Measurements from ENCODE around the gene OSBPL10.

The OSBPL10 gene

DNA sequence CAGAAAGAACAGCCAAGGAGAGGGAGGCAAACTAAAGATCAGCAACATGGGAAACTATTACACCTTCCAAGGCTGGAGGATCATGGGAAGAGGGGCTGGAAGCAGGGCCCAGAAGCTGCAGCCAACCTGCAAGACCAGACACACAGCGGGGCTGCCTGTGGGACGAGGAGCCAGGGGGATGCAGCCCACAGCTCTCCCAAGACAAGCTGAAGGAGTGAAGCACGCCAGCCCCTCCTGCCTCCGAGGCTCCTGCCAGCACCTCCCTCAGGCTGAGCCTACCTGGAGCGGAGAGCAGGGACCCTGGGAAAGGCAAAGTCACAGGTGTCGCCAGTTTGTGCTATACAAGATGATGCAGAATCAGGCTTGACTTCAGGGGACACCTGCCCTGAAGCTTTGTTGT lies 133.3 kb downstream of the OSBPL10 start:
- Histone ChIP-seq H3K4me1 (ENCODE audit: control insufficient read depth in 2 of 2, insufficient read depth in 2 of 2, low read length in 2 of 2) (peaks cover 0 to 2% of the 10 kb centered on the region in 2 donors), H3K9ac (ENCODE audit: low read depth in 1 of 2, low read length in 2 of 2) (no peak overlapping the region), H3K27me3 (ENCODE audit: control insufficient read depth in 2 of 2, insufficient read depth in 2 of 2, low read length in 2 of 2) (no peaks in the 10 kb centered on the region), H3K9me3 (ENCODE audit: control insufficient read depth in 2 of 2, low read length in 2 of 2) (no peaks in the 10 kb centered on the region), H3K27ac (ENCODE audit: low read depth in 2 of 2, low read length in 2 of 2) (no peak overlapping the region), H3K36me3 (ENCODE audit: control insufficient read depth in 2 of 2, insufficient read depth in 2 of 2, low read length in 2 of 2) (no peaks in the 10 kb centered on the region), H3K4me3 (ENCODE audit: low read length in 2 of 2) (no peak overlapping the region)

- H3K27me3 ChIP-seq (ENCODE audit: control insufficient read depth in 2 of 2, insufficient read depth in 2 of 2, low read length in 2 of 2) = no peaks in the 10 kb centered on the region
- no peaks in the 10 kb centered on the region for H3K9me3 ChIP-seq (ENCODE audit: control insufficient read depth in 2 of 2, low read length in 2 of 2)
- peaks cover 0 to 2% of the 10 kb centered on the region in 2 donors for H3K4me1 ChIP-seq (ENCODE audit: control insufficient read depth in 2 of 2, insufficient read depth in 2 of 2, low read length in 2 of 2)
- H3K36me3 ChIP-seq (ENCODE audit: control insufficient read depth in 2 of 2, insufficient read depth in 2 of 2, low read length in 2 of 2) = no peaks in the 10 kb centered on the region
- no peak overlapping the region for H3K27ac ChIP-seq (ENCODE audit: low read depth in 2 of 2, low read length in 2 of 2)
- H3K9ac ChIP-seq (ENCODE audit: low read depth in 1 of 2, low read length in 2 of 2) = no peak overlapping the region
- H3K4me3 ChIP-seq (ENCODE audit: low read length in 2 of 2) = no peak overlapping the region
Observed at GRCh38 chr3:31841515-31841914, 139.5 kb downstream of the OSBPL10 start.

DNA sequence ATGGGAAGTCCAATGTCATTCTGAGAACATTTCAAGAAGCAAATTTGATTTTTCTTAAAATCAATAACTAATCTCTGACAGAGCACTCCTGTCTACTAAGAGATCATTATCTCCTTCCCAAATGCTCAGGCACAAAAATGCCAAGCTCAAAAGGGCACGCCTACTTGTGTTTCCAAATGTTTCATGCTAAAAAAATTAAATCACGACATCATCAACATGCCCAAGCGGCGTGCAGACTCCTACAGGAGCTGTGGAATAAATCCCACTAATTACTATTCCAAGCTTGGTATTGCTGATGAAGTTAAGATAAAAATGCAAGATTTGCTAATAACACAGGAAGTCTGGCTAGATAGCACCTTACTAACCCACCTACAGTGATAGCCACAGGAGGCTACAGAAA lies 140.8 kb downstream of the OSBPL10 start:
- no peaks in the 10 kb centered on the region for H3K36me3 ChIP-seq (ENCODE audit: control insufficient read depth in 2 of 2, insufficient read depth in 2 of 2, low read length in 2 of 2)
- H3K27me3 ChIP-seq (ENCODE audit: control insufficient read depth in 2 of 2, insufficient read depth in 2 of 2, low read length in 2 of 2) = no peaks in the 10 kb centered on the region
- H3K9ac ChIP-seq (ENCODE audit: low read depth in 1 of 2, low read length in 2 of 2) = no peak overlapping the region
- H3K27ac ChIP-seq (ENCODE audit: low read depth in 2 of 2, low read length in 2 of 2) = no peak overlapping the region
- H3K9me3 ChIP-seq (ENCODE audit: control insufficient read depth in 2 of 2, low read length in 2 of 2) = no peaks in the 10 kb centered on the region
- no peak overlapping the region for H3K4me3 ChIP-seq (ENCODE audit: low read length in 2 of 2)
- H3K4me1 ChIP-seq (ENCODE audit: control insufficient read depth in 2 of 2, insufficient read depth in 2 of 2, low read length in 2 of 2) = no peaks in the 10 kb centered on the region

GRCh38 chr3:31839144-31839917 lies 141.7 kb downstream of the OSBPL10 start:
- no peaks in the 10 kb centered on the region for H3K9me3 ChIP-seq (ENCODE audit: control insufficient read depth in 2 of 2, low read length in 2 of 2)
- H3K9ac ChIP-seq (ENCODE audit: low read depth in 1 of 2, low read length in 2 of 2) = no peak overlapping the region
- no peak overlapping the region for H3K4me3 ChIP-seq (ENCODE audit: low read length in 2 of 2)
- no peak overlapping the region for H3K27ac ChIP-seq (ENCODE audit: low read depth in 2 of 2, low read length in 2 of 2)
- H3K27me3 ChIP-seq (ENCODE audit: control insufficient read depth in 2 of 2, insufficient read depth in 2 of 2, low read length in 2 of 2) = no peaks in the 10 kb centered on the region
- no peaks in the 10 kb centered on the region for H3K4me1 ChIP-seq (ENCODE audit: control insufficient read depth in 2 of 2, insufficient read depth in 2 of 2, low read length in 2 of 2)
- H3K36me3 ChIP-seq (ENCODE audit: control insufficient read depth in 2 of 2, insufficient read depth in 2 of 2, low read length in 2 of 2) = no peaks in the 10 kb centered on the region

GRCh38 chr3:31836131-31837075 lies 144.7 kb downstream of the OSBPL10 start:
- no peaks in the 10 kb centered on the region for H3K9me3 ChIP-seq (ENCODE audit: control insufficient read depth in 2 of 2, low read length in 2 of 2)
- no peak overlapping the region for H3K27ac ChIP-seq (ENCODE audit: low read depth in 2 of 2, low read length in 2 of 2)

GRCh38 chr3:31833391-31834190 lies 147.5 kb downstream of the OSBPL10 start:
- Histone ChIP-seq H3K9ac (ENCODE audit: low read depth in 1 of 2, low read length in 2 of 2) (no peak overlapping the region), H3K36me3 (ENCODE audit: control insufficient read depth in 2 of 2, insufficient read depth in 2 of 2, low read length in 2 of 2) (no peaks in the 10 kb centered on the region), H3K27me3 (ENCODE audit: control insufficient read depth in 2 of 2, insufficient read depth in 2 of 2, low read length in 2 of 2) (no peaks in the 10 kb centered on the region), H3K4me1 (ENCODE audit: control insufficient read depth in 2 of 2, insufficient read depth in 2 of 2, low read length in 2 of 2) (no peaks in the 10 kb centered on the region), H3K4me3 (ENCODE audit: low read length in 2 of 2) (no peak overlapping the region), H3K9me3 (ENCODE audit: control insufficient read depth in 2 of 2, low read length in 2 of 2) (no peaks in the 10 kb centered on the region), H3K27ac (ENCODE audit: low read depth in 2 of 2, low read length in 2 of 2) (no peak overlapping the region)

More at GRCh38 chr3:31836131-31837075, 144.7 kb downstream of the OSBPL10 start:
- Histone ChIP-seq H3K4me1 (ENCODE audit: control insufficient read depth in 2 of 2, insufficient read depth in 2 of 2, low read length in 2 of 2) (no peaks in the 10 kb centered on the region), H3K36me3 (ENCODE audit: control insufficient read depth in 2 of 2, insufficient read depth in 2 of 2, low read length in 2 of 2) (no peaks in the 10 kb centered on the region), H3K9ac (ENCODE audit: low read depth in 1 of 2, low read length in 2 of 2) (no peak overlapping the region), H3K27me3 (ENCODE audit: control insufficient read depth in 2 of 2, insufficient read depth in 2 of 2, low read length in 2 of 2) (no peaks in the 10 kb centered on the region), H3K4me3 (ENCODE audit: low read length in 2 of 2) (no peak overlapping the region)

GRCh38 chr3:31832551-31832950 lies 148.5 kb downstream of the OSBPL10 start:
- H3K36me3 ChIP-seq (ENCODE audit: control insufficient read depth in 2 of 2, insufficient read depth in 2 of 2, low read length in 2 of 2) = no peaks in the 10 kb centered on the region
- H3K27ac ChIP-seq (ENCODE audit: low read depth in 2 of 2, low read length in 2 of 2) = no peak overlapping the region
- no peaks in the 10 kb centered on the region for H3K9me3 ChIP-seq (ENCODE audit: control insufficient read depth in 2 of 2, low read length in 2 of 2)

DNA sequence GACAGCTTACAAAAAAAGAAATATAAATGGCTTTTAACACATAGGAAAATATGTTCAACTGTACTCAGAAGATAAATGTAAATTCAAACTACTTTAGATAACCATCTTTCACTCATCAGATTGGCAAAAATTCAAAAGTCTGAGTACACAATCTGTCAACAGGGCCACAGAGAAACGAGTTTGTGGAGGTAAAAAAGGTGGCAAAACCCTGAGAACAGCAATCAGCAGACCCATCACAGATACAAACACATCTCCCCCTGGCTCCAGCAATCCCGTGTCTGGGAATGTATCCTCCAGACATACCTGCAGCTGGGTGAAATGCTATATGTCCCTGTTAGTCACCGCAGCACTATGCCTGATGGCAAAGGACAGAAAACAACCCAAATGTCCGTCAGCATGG lies 149.5 kb downstream of the OSBPL10 start:
- H3K36me3 ChIP-seq (ENCODE audit: control insufficient read depth in 2 of 2, insufficient read depth in 2 of 2, low read length in 2 of 2) = no peaks in the 10 kb centered on the region

More at GRCh38 chr3:31832551-31832950, 148.5 kb downstream of the OSBPL10 start:
- no peaks in the 10 kb centered on the region for H3K27me3 ChIP-seq (ENCODE audit: control insufficient read depth in 2 of 2, insufficient read depth in 2 of 2, low read length in 2 of 2)
- no peaks in the 10 kb centered on the region for H3K4me1 ChIP-seq (ENCODE audit: control insufficient read depth in 2 of 2, insufficient read depth in 2 of 2, low read length in 2 of 2)
- H3K9ac ChIP-seq (ENCODE audit: low read depth in 1 of 2, low read length in 2 of 2) = no peak overlapping the region
- no peak overlapping the region for H3K4me3 ChIP-seq (ENCODE audit: low read length in 2 of 2)

GRCh38 chr3:31829826-31830426 lies 151.1 kb downstream of the OSBPL10 start:
- H3K4me3 ChIP-seq (ENCODE audit: low read length in 2 of 2) = no peak overlapping the region
- H3K27me3 ChIP-seq (ENCODE audit: control insufficient read depth in 2 of 2, insufficient read depth in 2 of 2, low read length in 2 of 2) = no peaks in the 10 kb centered on the region
- no peaks in the 10 kb centered on the region for H3K9me3 ChIP-seq (ENCODE audit: control insufficient read depth in 2 of 2, low read length in 2 of 2)
- H3K36me3 ChIP-seq (ENCODE audit: control insufficient read depth in 2 of 2, insufficient read depth in 2 of 2, low read length in 2 of 2) = no peaks in the 10 kb centered on the region
- no peaks in the 10 kb centered on the region for H3K4me1 ChIP-seq (ENCODE audit: control insufficient read depth in 2 of 2, insufficient read depth in 2 of 2, low read length in 2 of 2)
- H3K9ac ChIP-seq (ENCODE audit: low read depth in 1 of 2, low read length in 2 of 2) = no peak overlapping the region
- no peak overlapping the region for H3K27ac ChIP-seq (ENCODE audit: low read depth in 2 of 2, low read length in 2 of 2)

More for the DNA sequence above, 149.5 kb downstream of the OSBPL10 start:
- H3K27ac ChIP-seq (ENCODE audit: low read depth in 2 of 2, low read length in 2 of 2) = no peak overlapping the region
- no peak overlapping the region for H3K9ac ChIP-seq (ENCODE audit: low read depth in 1 of 2, low read length in 2 of 2)
- no peaks in the 10 kb centered on the region for H3K4me1 ChIP-seq (ENCODE audit: control insufficient read depth in 2 of 2, insufficient read depth in 2 of 2, low read length in 2 of 2)
- no peaks in the 10 kb centered on the region for H3K27me3 ChIP-seq (ENCODE audit: control insufficient read depth in 2 of 2, insufficient read depth in 2 of 2, low read length in 2 of 2)
- H3K9me3 ChIP-seq (ENCODE audit: control insufficient read depth in 2 of 2, low read length in 2 of 2) = no peaks in the 10 kb centered on the region
- no peak overlapping the region for H3K4me3 ChIP-seq (ENCODE audit: low read length in 2 of 2)

Measured in mucosa of rectum (tissue), 2 donors.